ENCODE measurements around the gene GMDS.
A peak's percentile ranks its signal among the peaks of the same experiment; 100 is the strongest.

The GMDS gene

DNA sequence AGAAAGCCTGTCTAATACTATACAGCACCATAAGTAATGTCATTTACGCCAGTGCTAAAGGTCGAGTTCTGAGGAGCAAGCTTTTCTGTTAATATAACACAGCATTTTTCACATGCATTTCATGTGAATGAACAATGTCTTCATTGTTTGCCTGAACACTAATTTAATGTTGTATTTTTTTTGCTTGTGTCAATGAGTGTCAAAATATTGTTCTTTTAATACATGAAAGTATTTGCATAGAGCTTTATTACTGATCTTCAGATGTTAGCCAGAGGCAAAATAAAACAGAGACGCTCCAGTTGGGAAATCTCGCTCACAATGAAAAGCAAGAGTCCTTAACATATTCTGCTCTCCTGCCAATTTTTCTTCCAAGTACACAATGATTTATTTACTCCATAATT lies 483.9 kb downstream of the GMDS start:
- no peaks in the 10 kb centered on the region for H3K27me3 ChIP-seq (ENCODE audit: control insufficient read depth in 1 of 2, insufficient read depth in 1 of 2, low read length in 2 of 2)
- no peak overlapping the region for H4K8ac ChIP-seq (ENCODE audit: low read length)
- no peak overlapping the region for H2AFZ ChIP-seq (ENCODE audit: low read depth, low read length)
- H3K14ac ChIP-seq (ENCODE audit: low read length in 2 of 2): no peak overlapping the region
- H3K4me2 ChIP-seq (ENCODE audit: low read length, poor library complexity, severe bottlenecking): no peak overlapping the region
- no peak overlapping the region for H3K4ac ChIP-seq (ENCODE audit: low read depth in 1 of 2, low read length in 2 of 2)
- no peak overlapping the region for H2BK120ac ChIP-seq (ENCODE audit: low read depth, low read length)
- H3K9ac ChIP-seq (ENCODE audit: low read length): no peak overlapping the region
- no peak for DNase-seq
- H2BK12ac ChIP-seq (ENCODE audit: low read length in 2 of 2): no peak overlapping the region
- H2AK5ac ChIP-seq (ENCODE audit: low read length, severe bottlenecking): no peak overlapping the region
- H3K4me1 ChIP-seq (ENCODE audit: control insufficient read depth, insufficient read depth, low read depth, low read length): peaks cover 2% of the 10 kb centered on the region
- H3K23ac ChIP-seq (ENCODE audit: low read length in 2 of 2): no peak overlapping the region
- no peak overlapping the region for H3K4me3 ChIP-seq (ENCODE audit: insufficient read depth in 1 of 2, low read depth in 1 of 2, low read length in 2 of 2)
- no peak overlapping the region for H4K91ac ChIP-seq (ENCODE audit: low read length)
- H2BK5ac ChIP-seq (ENCODE audit: low read depth, low read length, poor library complexity, severe bottlenecking): no peak overlapping the region
- no peak overlapping the region for H3K18ac ChIP-seq (ENCODE audit: low read depth in 1 of 2, low read length in 2 of 2)
- H2BK15ac ChIP-seq (ENCODE audit: low read depth, poor library complexity, severe bottlenecking): no peak overlapping the region
- no peaks in the 10 kb centered on the region for H3K36me3 ChIP-seq (ENCODE audit: control insufficient read depth in 1 of 2, insufficient read depth in 2 of 2, low read depth in 1 of 2, low read length in 2 of 2)
- no peaks in the 10 kb centered on the region for H3K9me3 ChIP-seq (ENCODE audit: control insufficient read depth, low read length)
- H3K79me1 ChIP-seq (replicated peaks; ENCODE audit: low read length, poor library complexity, severe bottlenecking): no peaks in the 10 kb centered on the region
- H3K27ac ChIP-seq (ENCODE audit: low read length, poor library complexity, severe bottlenecking): no peak overlapping the region
- WGBS: 90% methylated on average over 4 of the region's 4 CpGs

DNA sequence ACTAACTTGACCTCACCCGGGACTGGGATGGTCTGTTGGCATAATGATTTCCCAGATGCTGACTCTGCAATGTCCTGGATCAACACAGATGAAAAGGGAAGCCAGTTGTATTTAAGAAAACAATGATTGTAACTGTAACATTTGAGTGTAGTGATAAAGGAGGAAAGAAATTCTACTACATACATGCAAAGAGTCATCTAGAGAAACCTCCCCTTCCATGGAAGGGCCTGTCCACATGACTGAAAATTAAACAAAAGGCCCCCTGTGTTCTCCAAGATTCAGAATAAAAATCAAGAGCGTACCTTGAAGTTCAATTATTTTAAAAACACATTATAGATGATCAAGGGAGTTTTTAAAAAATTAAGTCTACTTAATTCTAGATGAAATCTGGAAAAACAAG lies 484.5 kb downstream of the GMDS start:
- no peak overlapping the region for H3K4me2 ChIP-seq (ENCODE audit: low read length, poor library complexity, severe bottlenecking)
- no peak overlapping the region for H2AFZ ChIP-seq (ENCODE audit: low read depth, low read length)
- no peak overlapping the region for H2BK15ac ChIP-seq (ENCODE audit: low read depth, poor library complexity, severe bottlenecking)
- no peaks in the 10 kb centered on the region for H3K27me3 ChIP-seq (ENCODE audit: control insufficient read depth in 1 of 2, insufficient read depth in 1 of 2, low read length in 2 of 2)
- H4K8ac ChIP-seq (ENCODE audit: low read length): no peak overlapping the region
- no peaks in the 10 kb centered on the region for H3K36me3 ChIP-seq (ENCODE audit: control insufficient read depth in 1 of 2, insufficient read depth in 2 of 2, low read depth in 1 of 2, low read length in 2 of 2)
- 88% methylated on average over 1 of the region's 2 CpGs for WGBS
- H3K27ac ChIP-seq (ENCODE audit: low read length, poor library complexity, severe bottlenecking): no peak overlapping the region
- no peak overlapping the region for H2BK12ac ChIP-seq (ENCODE audit: low read length in 2 of 2)
- H3K18ac ChIP-seq (ENCODE audit: low read depth in 1 of 2, low read length in 2 of 2): no peak overlapping the region
- H3K79me1 ChIP-seq (replicated peaks; ENCODE audit: low read length, poor library complexity, severe bottlenecking): no peaks in the 10 kb centered on the region
- H3K4ac ChIP-seq (ENCODE audit: low read depth in 1 of 2, low read length in 2 of 2): no peak overlapping the region
- no peak overlapping the region for H4K91ac ChIP-seq (ENCODE audit: low read length)
- no peak overlapping the region for H2BK5ac ChIP-seq (ENCODE audit: low read depth, low read length, poor library complexity, severe bottlenecking)
- H3K9me3 ChIP-seq (ENCODE audit: control insufficient read depth, low read length): no peaks in the 10 kb centered on the region
- no peak overlapping the region for H2AK5ac ChIP-seq (ENCODE audit: low read length, severe bottlenecking)
- DNase-seq: no peak
- no peak overlapping the region for H3K23ac ChIP-seq (ENCODE audit: low read length in 2 of 2)
- H3K9ac ChIP-seq (ENCODE audit: low read length): no peak overlapping the region
- H3K4me3 ChIP-seq (ENCODE audit: insufficient read depth in 1 of 2, low read depth in 1 of 2, low read length in 2 of 2): no peak overlapping the region
- H2BK120ac ChIP-seq (ENCODE audit: low read depth, low read length): no peak overlapping the region
- no peak overlapping the region for H3K14ac ChIP-seq (ENCODE audit: low read length in 2 of 2)
- peaks cover 2% of the 10 kb centered on the region for H3K4me1 ChIP-seq (ENCODE audit: control insufficient read depth, insufficient read depth, low read depth, low read length)

DNA sequence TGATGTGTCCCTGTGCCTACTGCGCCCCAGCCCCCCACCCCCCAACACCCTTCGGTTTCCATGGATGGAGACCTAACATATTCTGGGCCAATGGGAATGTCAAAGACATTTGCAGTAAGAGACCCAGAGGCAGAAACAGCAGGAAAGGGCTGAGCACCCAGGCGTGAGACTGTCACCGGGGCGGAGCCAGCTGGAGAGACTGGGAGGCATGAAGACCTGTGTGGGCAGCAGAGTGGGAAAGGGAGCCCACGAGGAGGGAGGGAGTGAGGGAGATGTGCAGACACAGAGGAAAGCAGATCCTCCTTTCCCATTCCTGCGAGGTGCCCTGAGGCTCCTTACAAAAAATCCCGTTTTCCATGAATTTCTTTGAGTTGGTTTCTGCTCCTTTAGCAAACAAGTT lies 485.5 kb downstream of the GMDS start:
- Histone ChIP-seq H3K27ac (ENCODE audit: low read length, poor library complexity, severe bottlenecking) (no peak overlapping the region), H3K27me3 (ENCODE audit: control insufficient read depth in 1 of 2, insufficient read depth in 1 of 2, low read length in 2 of 2) (no peaks in the 10 kb centered on the region), H3K14ac (ENCODE audit: low read length in 2 of 2) (no peak overlapping the region), H3K4me2 (ENCODE audit: low read length, poor library complexity, severe bottlenecking) (no peak overlapping the region), H3K36me3 (ENCODE audit: control insufficient read depth in 1 of 2, insufficient read depth in 2 of 2, low read depth in 1 of 2, low read length in 2 of 2) (no peaks in the 10 kb centered on the region), H2BK12ac (ENCODE audit: low read length in 2 of 2) (no peak overlapping the region), H3K18ac (ENCODE audit: low read depth in 1 of 2, low read length in 2 of 2) (no peak overlapping the region), H4K8ac (ENCODE audit: low read length) (no peak overlapping the region), H3K9ac (ENCODE audit: low read length) (no peak overlapping the region), H3K9me3 (ENCODE audit: control insufficient read depth, low read length) (no peaks in the 10 kb centered on the region), H2BK15ac (ENCODE audit: low read depth, poor library complexity, severe bottlenecking) (no peak overlapping the region), H3K4ac (ENCODE audit: low read depth in 1 of 2, low read length in 2 of 2) (no peak overlapping the region), H3K4me1 (ENCODE audit: control insufficient read depth, insufficient read depth, low read depth, low read length) (peaks cover 2% of the 10 kb centered on the region), H4K91ac (ENCODE audit: low read length) (no peak overlapping the region), H3K4me3 (ENCODE audit: insufficient read depth in 1 of 2, low read depth in 1 of 2, low read length in 2 of 2) (no peak overlapping the region), H2AFZ (ENCODE audit: low read depth, low read length) (no peak overlapping the region), H2BK5ac (ENCODE audit: low read depth, low read length, poor library complexity, severe bottlenecking) (no peak overlapping the region), H3K79me1 (replicated peaks; ENCODE audit: low read length, poor library complexity, severe bottlenecking) (no peaks in the 10 kb centered on the region), H3K23ac (ENCODE audit: low read length in 2 of 2) (peak overlapping the region in 1 of 2 experiments; percentile 57), H2BK120ac (ENCODE audit: low read depth, low read length) (no peak overlapping the region), H2AK5ac (ENCODE audit: low read length, severe bottlenecking) (no peak overlapping the region)
- 85% methylated on average over 8 of the region's 8 CpGs for WGBS
- no peak for DNase-seq

DNA sequence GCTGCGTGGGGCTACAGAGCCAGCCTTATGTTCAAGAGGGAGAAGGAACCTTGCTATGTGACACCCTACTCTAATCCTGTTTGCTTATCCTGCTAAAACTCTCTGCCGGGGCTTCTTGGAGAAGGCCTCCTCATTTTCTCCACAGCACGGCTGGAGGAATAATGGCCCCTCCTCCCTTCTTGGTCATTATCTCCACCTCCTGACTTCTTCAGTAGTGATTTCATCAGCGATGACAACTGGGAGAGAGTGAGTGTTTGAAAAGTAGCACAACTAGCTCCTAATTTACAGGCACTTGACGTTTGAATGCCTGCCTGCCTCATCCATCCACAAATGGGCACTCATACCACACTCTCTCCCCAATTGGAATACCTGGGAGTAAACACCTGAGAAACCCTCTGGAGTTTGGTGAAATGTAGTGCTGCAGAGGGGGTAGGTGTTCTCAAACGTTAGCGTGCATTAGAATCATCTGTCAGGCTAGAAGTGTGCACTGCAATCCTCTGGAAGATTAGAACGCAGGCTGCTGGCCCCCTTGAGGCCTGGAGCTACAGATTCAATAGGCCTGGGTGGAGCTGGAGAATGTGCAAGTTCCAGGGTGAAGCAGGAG lies 487.2 kb downstream of the GMDS start:
- Histone ChIP-seq H2BK120ac (ENCODE audit: low read depth, low read length) (no peak overlapping the region), H2AFZ (ENCODE audit: low read depth, low read length) (no peak overlapping the region), H3K4ac (ENCODE audit: low read depth in 1 of 2, low read length in 2 of 2) (no peak overlapping the region), H3K23ac (ENCODE audit: low read length in 2 of 2) (no peak overlapping the region), H3K79me1 (replicated peaks; ENCODE audit: low read length, poor library complexity, severe bottlenecking) (no peaks in the 10 kb centered on the region), H3K4me1 (ENCODE audit: control insufficient read depth, insufficient read depth, low read depth, low read length) (peaks cover 2% of the 10 kb centered on the region), H3K27ac (ENCODE audit: low read length, poor library complexity, severe bottlenecking) (no peak overlapping the region), H2BK12ac (ENCODE audit: low read length in 2 of 2) (no peak overlapping the region), H4K91ac (ENCODE audit: low read length) (no peak overlapping the region), H3K14ac (ENCODE audit: low read length in 2 of 2) (no peak overlapping the region), H3K18ac (ENCODE audit: low read depth in 1 of 2, low read length in 2 of 2) (no peak overlapping the region), H3K27me3 (ENCODE audit: control insufficient read depth in 1 of 2, insufficient read depth in 1 of 2, low read length in 2 of 2) (no peaks in the 10 kb centered on the region), H2BK15ac (ENCODE audit: low read depth, poor library complexity, severe bottlenecking) (no peak overlapping the region), H2AK5ac (ENCODE audit: low read length, severe bottlenecking) (no peak overlapping the region), H3K9me3 (ENCODE audit: control insufficient read depth, low read length) (no peaks in the 10 kb centered on the region), H3K9ac (ENCODE audit: low read length) (no peak overlapping the region), H4K8ac (ENCODE audit: low read length) (no peak overlapping the region), H3K4me3 (ENCODE audit: insufficient read depth in 1 of 2, low read depth in 1 of 2, low read length in 2 of 2) (no peak overlapping the region), H3K4me2 (ENCODE audit: low read length, poor library complexity, severe bottlenecking) (no peak overlapping the region), H2BK5ac (ENCODE audit: low read depth, low read length, poor library complexity, severe bottlenecking) (no peak overlapping the region), H3K36me3 (ENCODE audit: control insufficient read depth in 1 of 2, insufficient read depth in 2 of 2, low read depth in 1 of 2, low read length in 2 of 2) (no peaks in the 10 kb centered on the region)
- 55% methylated on average over 6 of the region's 8 CpGs for WGBS
- no peak for DNase-seq

Measured in mesenchymal stem cell (in vitro differentiated cells and primary cell).